HepG2 (cell line): ENCODE data around the gene SLC34A3. TPM values are rescaled to one million over a fixed set of nuclear protein-coding genes. Genes with fewer than 3 reads are reported as not detected.

Source experiments
- KDM4B ChIP-seq: sonication (generic); formaldehyde crosslinking; IDR thresholded peaks from 2 replicates; pipeline ENCODE4 v1.4.0; 2020; ENCODE audit warnings: missing genetic modification reagents
- KLF11 ChIP-seq: IDR thresholded peaks from 2 replicates; pipeline ENCODE4 v1.6.1; 2016; ENCODE audit warnings: missing compliant biosample characterization
- NRL ChIP-seq: sonication (generic); formaldehyde crosslinking; IDR thresholded peaks from 2 replicates; pipeline ENCODE4 v1.5.0; 2020; ENCODE audit warnings: missing genetic modification reagents, mild to moderate bottlenecking, moderate library complexity, borderline replicate concordance
- PATZ1 ChIP-seq: sonication (generic); formaldehyde crosslinking; IDR thresholded peaks from 2 replicates; pipeline ENCODE4 v1.4.0; 2020; ENCODE audit warnings: missing genetic modification reagents
- PBX3 ChIP-seq: sonication (generic); formaldehyde crosslinking; IDR thresholded peaks from 2 replicates; pipeline ENCODE4 v1.8.1; 2023; ENCODE audit warnings: missing genetic modification reagents, inconsistent platforms, borderline replicate concordance
- TFDP2 ChIP-seq: sonication (generic); formaldehyde crosslinking; IDR thresholded peaks from 2 replicates; pipeline ENCODE4 v1.4.0; 2020; ENCODE audit warnings: missing genetic modification reagents
- ZBTB25 ChIP-seq: IDR thresholded peaks from 2 replicates; pipeline ENCODE4 v1.6.1; 2018; ENCODE audit warnings: missing genetic modification reagents
- ZFP41 ChIP-seq: sonication (generic); formaldehyde crosslinking; IDR thresholded peaks from 2 replicates; pipeline ENCODE4 v1.4.0; 2020; ENCODE audit warnings: mild to moderate bottlenecking, missing genetic modification reagents, borderline replicate concordance
- ZKSCAN5 ChIP-seq: sonication (generic); formaldehyde crosslinking; IDR thresholded peaks from 2 replicates; pipeline ENCODE4 v1.5.1; 2020; ENCODE audit warnings: mild to moderate bottlenecking, missing genetic modification reagents
- ZNF205 ChIP-seq: IDR thresholded peaks from 2 replicates; pipeline ENCODE4 v1.6.1; 2018; ENCODE audit warnings: missing biosample characterization, missing genetic modification reagents
- ZNF503 ChIP-seq: sonication (generic); formaldehyde crosslinking; IDR thresholded peaks from 2 replicates; pipeline ENCODE4 v1.4.0; 2020; ENCODE audit warnings: missing genetic modification reagents
- ZNF609 ChIP-seq: sonication (generic); formaldehyde crosslinking; IDR thresholded peaks from 2 replicates; pipeline ENCODE4 v1.4.0; 2020; ENCODE audit warnings: mild to moderate bottlenecking, missing genetic modification reagents, borderline replicate concordance
- ZNF740 ChIP-seq: sonication (generic); formaldehyde crosslinking; IDR thresholded peaks from 2 replicates; pipeline ENCODE4 v1.4.0; 2020; ENCODE audit warnings: missing genetic modification reagents
- ZNF788 ChIP-seq: sonication (generic); formaldehyde crosslinking; IDR thresholded peaks from 2 replicates; pipeline ENCODE4 v1.5.0; 2020; ENCODE audit warnings: mild to moderate bottlenecking, missing genetic modification reagents, borderline replicate concordance
- polyA plus RNA-seq, 8 experiments: library from polyadenylated mRNA; depleted of rRNA in 3 of 8; stranded (reverse) in 7 of 8; unstranded in 1 of 8; fragments of >200 nt; fragmentation: Illumina TruSeq in 4 of 8; extraction: Trizol in 4 of 8; gene quantifications; 2 replicates each; pipeline versions ENCODE4 v1.2.1 to v1.2.3, GENCODE V29; 2011 to 2016; ENCODE audit warnings: low read depth in 4 of 8, missing spikeins in 1 of 8, mixed read lengths in 1 of 8; ENCODE audit not compliant: insufficient read depth in 1 of 8
- total RNA-seq, 5 experiments: library from RNA; depleted of rRNA; stranded (reverse); fragments of >200 nt; fragmentation: Illumina TruSeq; extraction: Trizol; gene quantifications; 2 replicates each; pipeline ENCODE4 v1.2.3, GENCODE V29; 2016; ENCODE audit warnings: low read depth in 1 of 5

SLC34A3 gene
- total and polyA plus RNA-seq, 2 of the 13 experiments (the other 11 are each of a cell fraction or from before 2014, with no cell fraction given): 0.07 to 1.0 TPM

- TF ChIP-seq ZFP41 (CRISPR knock-in tag): no peak
- TF ChIP-seq PATZ1 (CRISPR knock-in tag): 0 out of 2 replicates have a peak, but pooled peaks have one; percentile 12
- peak; percentile 70 for TF ChIP-seq TFDP2 (CRISPR knock-in tag)
- no peak for TF ChIP-seq NRL (CRISPR knock-in tag)
- no peak for TF ChIP-seq ZNF740 (CRISPR knock-in tag)
- 0 out of 2 replicates have a peak, but pooled peaks have one; percentile 39 for TF ChIP-seq KDM4B (CRISPR knock-in tag)
- no peak; the same call in 1 of the 2 replicates for TF ChIP-seq KLF11
- TF ChIP-seq PBX3 (CRISPR knock-in tag): peak; percentile 93; the same call in 1 of the 2 replicates
- no peak; the same call in 1 of the 2 replicates for TF ChIP-seq ZBTB25 (CRISPR knock-in tag)
- no peak; the same call in 1 of the 2 replicates for TF ChIP-seq ZNF788 (CRISPR knock-in tag)
- peak; percentile 86 for TF ChIP-seq ZNF205 (CRISPR knock-in tag)
- TF ChIP-seq ZKSCAN5 (CRISPR knock-in tag): no peak
- no peak for TF ChIP-seq ZNF503 (CRISPR knock-in tag)
- TF ChIP-seq ZNF609 (CRISPR knock-in tag): no peak
Measured at GRCh38 chr9:137240841-137241489, 10.3 kb downstream of the SLC34A3 start, which contains the start of gene TUBB4B (continued).
